ENCODE measurements around the gene MOGAT1. TPM values are rescaled to one million over a fixed set of nuclear protein-coding genes. Genes with fewer than 3 reads are reported as not detected.

The MOGAT1 gene
- total RNA-seq, 1 donor from 2014 or later: 0.44 TPM

DNA sequence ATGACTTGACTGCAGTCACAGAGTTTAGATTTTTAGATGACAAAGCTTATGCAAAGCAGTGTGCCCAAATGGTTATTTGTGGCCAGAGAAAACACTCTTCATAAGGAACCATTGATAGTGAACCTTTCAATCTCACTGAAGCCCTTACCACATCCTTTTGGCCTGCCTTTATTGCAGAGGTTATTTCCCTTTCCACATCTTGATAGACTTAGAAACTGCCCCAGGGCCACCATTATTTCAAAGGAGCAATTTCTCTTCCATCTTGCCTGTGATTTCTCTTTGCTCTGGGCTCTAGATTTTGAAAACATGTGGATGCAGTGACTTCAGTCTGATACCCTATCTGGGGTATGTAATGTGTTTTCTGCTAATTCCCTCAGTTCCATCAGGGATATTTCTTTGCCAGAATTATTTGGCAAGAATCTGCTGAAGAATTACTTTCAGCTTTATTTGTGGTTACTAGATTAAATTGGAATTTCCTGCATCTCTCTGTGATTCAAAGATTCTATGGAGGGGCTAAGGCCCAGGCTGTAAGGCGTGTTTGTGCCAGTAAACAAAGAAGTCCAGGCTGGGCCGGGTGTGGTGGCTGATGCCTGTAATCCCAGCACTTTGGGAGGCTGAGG lies 51.0 kb downstream of the MOGAT1 start:
- intact Hi-C loops (cut with micrococcal nuclease): no loop called here
- DNase-seq: peak; percentile 34
- Histone ChIP-seq H3K4me1 (no peaks in the 10 kb centered on the region), H3K9me3 (replicated peaks) (no peaks in the 10 kb centered on the region), H3K27me3 (ENCODE audit: low read depth) (no peaks in the 10 kb centered on the region), H3K4me3 (no peak overlapping the region), H3K27ac (replicated peaks) (peak overlapping the region; percentile 49), H3K36me3 (no peaks in the 10 kb centered on the region)
- TF ChIP-seq, protein P1, sequence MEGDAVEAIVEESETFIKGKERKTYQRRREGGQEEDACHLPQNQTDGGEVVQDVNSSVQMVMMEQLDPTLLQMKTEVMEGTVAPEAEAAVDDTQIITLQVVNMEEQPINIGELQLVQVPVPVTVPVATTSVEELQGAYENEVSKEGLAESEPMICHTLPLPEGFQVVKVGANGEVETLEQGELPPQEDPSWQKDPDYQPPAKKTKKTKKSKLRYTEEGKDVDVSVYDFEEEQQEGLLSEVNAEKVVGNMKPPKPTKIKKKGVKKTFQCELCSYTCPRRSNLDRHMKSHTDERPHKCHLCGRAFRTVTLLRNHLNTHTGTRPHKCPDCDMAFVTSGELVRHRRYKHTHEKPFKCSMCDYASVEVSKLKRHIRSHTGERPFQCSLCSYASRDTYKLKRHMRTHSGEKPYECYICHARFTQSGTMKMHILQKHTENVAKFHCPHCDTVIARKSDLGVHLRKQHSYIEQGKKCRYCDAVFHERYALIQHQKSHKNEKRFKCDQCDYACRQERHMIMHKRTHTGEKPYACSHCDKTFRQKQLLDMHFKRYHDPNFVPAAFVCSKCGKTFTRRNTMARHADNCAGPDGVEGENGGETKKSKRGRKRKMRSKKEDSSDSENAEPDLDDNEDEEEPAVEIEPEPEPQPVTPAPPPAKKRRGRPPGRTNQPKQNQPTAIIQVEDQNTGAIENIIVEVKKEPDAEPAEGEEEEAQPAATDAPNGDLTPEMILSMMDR (IDR thresholded peaks at IDR 0.05; ENCODE audit: borderline replicate concordance): no peak

DNA sequence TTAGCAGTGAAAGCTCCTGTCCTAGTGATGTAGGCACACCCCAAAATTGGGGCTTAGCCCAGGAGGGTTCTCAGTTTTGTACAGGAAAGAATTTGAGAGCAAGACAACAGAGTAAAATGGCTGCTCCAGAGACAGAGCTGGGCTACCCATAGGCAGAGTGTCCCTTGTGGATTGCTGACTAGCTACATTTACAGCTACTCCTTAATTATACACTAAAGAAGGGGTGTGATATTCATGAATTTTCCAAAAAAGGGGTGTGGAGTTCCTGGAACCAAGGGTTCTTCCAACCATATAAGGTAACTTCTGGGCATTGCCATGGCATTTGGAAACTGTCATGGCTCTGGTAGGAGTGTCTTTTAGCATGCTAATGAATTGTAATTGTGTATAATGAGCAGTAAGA lies 52.8 kb downstream of the MOGAT1 start:
- no peaks in the 10 kb centered on the region for H3K27me3 ChIP-seq (ENCODE audit: low read depth)
- intact Hi-C loops (cut with micrococcal nuclease): no loop called here
- no peak for DNase-seq
- H3K9me3 ChIP-seq (replicated peaks): no peaks in the 10 kb centered on the region
- H3K4me1 ChIP-seq: no peaks in the 10 kb centered on the region
- H3K27ac ChIP-seq (replicated peaks): no peak overlapping the region
- no peak overlapping the region for H3K4me3 ChIP-seq
- TF ChIP-seq, protein P1 (IDR thresholded peaks at IDR 0.05; ENCODE audit: borderline replicate concordance): no peak
- no peaks in the 10 kb centered on the region for H3K36me3 ChIP-seq

GRCh38 chr2:222728621-222729020 lies 57.2 kb downstream of the MOGAT1 start:
- Histone ChIP-seq H3K4me3 (no peak overlapping the region), H3K9me3 (replicated peaks) (no peaks in the 10 kb centered on the region), H3K27ac (replicated peaks) (no peak overlapping the region), H3K27me3 (ENCODE audit: low read depth) (no peaks in the 10 kb centered on the region), H3K36me3 (no peaks in the 10 kb centered on the region), H3K4me1 (peaks cover 4% of the 10 kb centered on the region)
- intact Hi-C loops (cut with micrococcal nuclease): no loop called here
- TF ChIP-seq, protein P1 (IDR thresholded peaks at IDR 0.05; ENCODE audit: borderline replicate concordance): no peak
- DNase-seq: no peak

GRCh38 chr2:222730366-222730999 lies 59.0 kb downstream of the MOGAT1 start:
- H3K27me3 ChIP-seq (ENCODE audit: low read depth): no peaks in the 10 kb centered on the region
- no peak for DNase-seq
- TF ChIP-seq, protein P1 (IDR thresholded peaks at IDR 0.05; ENCODE audit: borderline replicate concordance): no peak
- H3K9me3 ChIP-seq (replicated peaks): no peaks in the 10 kb centered on the region
- no peak overlapping the region for H3K4me3 ChIP-seq
- peaks cover 16% of the 10 kb centered on the region for H3K4me1 ChIP-seq
- no peaks in the 10 kb centered on the region for H3K36me3 ChIP-seq
- intact Hi-C loops (cut with micrococcal nuclease): no loop called here
- H3K27ac ChIP-seq (replicated peaks): no peak overlapping the region

DNA sequence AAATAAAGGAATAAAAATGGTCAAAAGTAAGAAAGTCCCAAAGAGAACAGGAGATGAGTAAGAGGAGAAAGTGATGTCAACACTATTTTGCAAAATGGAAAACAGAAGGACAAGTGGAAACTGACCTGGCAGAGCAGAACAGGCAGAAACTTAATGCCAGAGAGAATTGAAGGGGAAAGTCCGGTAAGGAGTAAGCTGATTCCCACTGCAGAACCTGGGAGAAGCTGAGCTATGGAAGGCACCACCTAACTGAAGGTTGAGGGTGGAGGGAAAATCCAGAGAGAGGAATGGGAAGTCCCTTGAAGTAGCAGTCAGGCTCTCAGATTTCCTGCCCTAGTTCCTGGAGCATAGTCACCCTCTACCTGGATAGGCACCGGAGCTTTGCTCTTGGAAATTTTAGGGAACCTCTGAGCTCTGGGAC lies 59.8 kb downstream of the MOGAT1 start:
- H3K4me1 ChIP-seq: peaks cover 21% of the 10 kb centered on the region
- H3K4me3 ChIP-seq: no peak overlapping the region
- H3K27me3 ChIP-seq (ENCODE audit: low read depth): no peaks in the 10 kb centered on the region
- H3K36me3 ChIP-seq: no peaks in the 10 kb centered on the region
- TF ChIP-seq, protein P1 (IDR thresholded peaks at IDR 0.05; ENCODE audit: borderline replicate concordance): no peak
- no peaks in the 10 kb centered on the region for H3K9me3 ChIP-seq (replicated peaks)
- intact Hi-C loops (cut with micrococcal nuclease): no loop called here
- no peak for DNase-seq
- H3K27ac ChIP-seq (replicated peaks): no peak overlapping the region
